H1 (cell line): Measurements from ENCODE around the gene GULP1. TPM values are rescaled to one million over a fixed set of nuclear protein-coding genes. Genes with fewer than 3 reads are reported as not detected.

Source experiments
- CTCF ChIA-PET: fragments of 300-600 bp; sonication (Branson Sonifier 250); formaldehyde crosslinking; loops from one replicate; lab custom pipeline; 2021; ENCODE audit not compliant: partially characterized antibody; lab: Charles Lee
- POLR2A ChIA-PET: fragments of 300-600 bp; sonication (Branson Sonifier 250); formaldehyde crosslinking; loops from one replicate; lab custom pipeline; 2021; ENCODE audit warnings: inconsistent platforms; ENCODE audit not compliant: partially characterized antibody; lab: Charles Lee
- DNase-seq, 2 experiments: peaks; one replicate each; pipeline versions ENCODE4 v3.0.0 to v3.0.0-alpha.2; 2010 to 2022; ENCODE audit warnings: low spot score in 2 of 2, low read depth in 1 of 2, mixed read lengths in 1 of 2
- FAIRE-seq: peaks from 2 replicates; lab custom pipeline; 2011; peaks lifted over from hg19 to GRCh38; lab: Jason Lieb, UNC
- H2AFZ ChIP-seq: 2 replicates; pipeline ENCODE4 v1.8.1; 2012; ENCODE audit warnings: low read length, inconsistent platforms
- H2AK5ac ChIP-seq: 2 replicates; pipeline ENCODE4 v1.6.1; 2013; ENCODE audit warnings: low read depth, low read length
- H2BK120ac ChIP-seq: replicated peaks from 2 replicates; pipeline ENCODE3; 2013; ENCODE audit warnings: low read depth, low read length, inconsistent platforms
- H2BK12ac ChIP-seq: 2 replicates; pipeline ENCODE4 v1.6.1; 2013; ENCODE audit warnings: low read depth, low read length
- H2BK15ac ChIP-seq: 2 replicates; pipeline ENCODE4 v1.6.1; 2013; ENCODE audit warnings: low read length
- H2BK20ac ChIP-seq: 2 replicates; pipeline ENCODE4 v1.6.1; 2013; ENCODE audit warnings: low read length
- H2BK5ac ChIP-seq: 2 replicates; pipeline ENCODE4 v1.6.1; 2013; ENCODE audit warnings: low read depth, low read length
- H3K14ac ChIP-seq: 2 replicates; pipeline ENCODE4 v1.6.1; 2013; ENCODE audit warnings: inconsistent platforms; ENCODE audit not compliant: insufficient read length
- H3K18ac ChIP-seq: 2 replicates; pipeline ENCODE4 v1.6.1; 2013; ENCODE audit warnings: low read length; ENCODE audit errors: extremely low read depth
- H3K23ac ChIP-seq: 2 replicates; pipeline ENCODE4 v1.6.1; 2013; ENCODE audit warnings: inconsistent platforms; ENCODE audit not compliant: insufficient read length
- H3K23me2 ChIP-seq: 2 replicates; pipeline ENCODE4 v1.6.1; 2013; ENCODE audit warnings: low read depth, low read length
- H3K27ac ChIP-seq: 2 replicates; pipeline ENCODE4 v1.6.1; 2011; ENCODE audit warnings: low read depth, low read length, inconsistent platforms
- H3K27me3 ChIP-seq, 4 experiments: replicated peaks in 1 of 4; 1 replicate in 1 of 4; 2 replicates in 3 of 4; pipeline versions ENCODE4 v1.6.1 to v1.8.1; 2011 to 2013; ENCODE audit warnings: low read length in 3 of 4, mild to moderate bottlenecking in 3 of 4, inconsistent platforms in 2 of 4, mixed read lengths in 2 of 4, moderate library complexity in 1 of 4; ENCODE audit not compliant: control insufficient read depth in 3 of 4, insufficient read depth in 3 of 4; ENCODE audit errors: extremely low read depth in 1 of 4
- H3K36me3 ChIP-seq, 4 experiments: 2 replicates each; pipeline versions ENCODE4 v1.6.1 to v1.8.1; 2011 to 2013; ENCODE audit warnings: mild to moderate bottlenecking in 4 of 4, low read length in 3 of 4, moderate library complexity in 2 of 4, control low read depth in 1 of 4, inconsistent platforms in 1 of 4; ENCODE audit not compliant: insufficient read depth in 4 of 4, control insufficient read depth in 2 of 4
- H3K4ac ChIP-seq: replicated peaks from 2 replicates; pipeline ENCODE3; 2013; ENCODE audit warnings: low read length, low read depth, mixed read lengths, inconsistent platforms; ENCODE audit not compliant: insufficient read length
- H3K4me1 ChIP-seq, 4 experiments: replicated peaks in 1 of 4; 1 replicate in 1 of 4; 2 replicates in 3 of 4; pipeline versions ENCODE4 v1.6.1 to v1.8.1; 2011 to 2013; ENCODE audit warnings: low read length in 3 of 4, inconsistent platforms in 2 of 4, mixed read lengths in 1 of 4; ENCODE audit not compliant: insufficient read depth in 4 of 4, control insufficient read depth in 3 of 4
- H3K4me2 ChIP-seq, 2 experiments: 2 replicates each; pipeline versions ENCODE4 v1.6.1 to v1.8.1; 2011 to 2013; ENCODE audit warnings: low read depth in 2 of 2, low read length in 2 of 2, control low read depth in 1 of 2, inconsistent platforms in 1 of 2, mild to moderate bottlenecking in 1 of 2; ENCODE audit not compliant: insufficient read depth in 1 of 2
- H3K4me3 ChIP-seq, 4 experiments: fragments of 200-600, 300-600 bp in 1 of 4; sonication (generic), shearing (Covaris generic), sonication (Bioruptor Twin) in 1 of 4; 2 replicates each; pipeline versions ENCODE4 v1.5.1 to v1.8.1; 2011 to 2016; ENCODE audit warnings: low read length in 4 of 4, low read depth in 3 of 4, control low read depth in 2 of 4, inconsistent platforms in 2 of 4, mild to moderate bottlenecking in 2 of 4, mixed read lengths in 1 of 4, moderate library complexity in 1 of 4; ENCODE audit not compliant: insufficient read depth in 2 of 4; ENCODE audit errors: extremely low read depth in 1 of 4
- H3K56ac ChIP-seq: replicated peaks from 2 replicates; pipeline ENCODE3; 2013; ENCODE audit warnings: low read depth, mild to moderate bottlenecking, mixed read lengths, low read length, inconsistent platforms; ENCODE audit not compliant: insufficient read length
- H3K79me1 ChIP-seq: 2 replicates; pipeline ENCODE4 v1.6.1; 2013; ENCODE audit warnings: low read depth, low read length, control low read depth
- H3K79me2 ChIP-seq, 2 experiments: 2 replicates each; pipeline versions ENCODE4 v1.6.1 to v1.8.1; 2012 to 2013; ENCODE audit warnings: low read length in 2 of 2, mild to moderate bottlenecking in 2 of 2, inconsistent platforms in 1 of 2; ENCODE audit not compliant: insufficient read depth in 2 of 2, control insufficient read depth in 1 of 2
- H3K9ac ChIP-seq, 4 experiments: replicated peaks in 1 of 4; 1 replicate in 1 of 4; 2 replicates in 3 of 4; pipeline versions ENCODE4 v1.6.1 to v1.8.1; 2011 to 2013; ENCODE audit warnings: low read depth in 3 of 4, low read length in 3 of 4, control low read depth in 2 of 4, mild to moderate bottlenecking in 2 of 4, moderate library complexity in 2 of 4, inconsistent platforms in 1 of 4; ENCODE audit errors: extremely low read depth in 1 of 4
- H3K9me3 ChIP-seq, 2 experiments: 2 replicates each; pipeline versions ENCODE4 v1.6.1 to v1.8.1; 2012 to 2013; ENCODE audit warnings: mild to moderate bottlenecking in 2 of 2, moderate library complexity in 2 of 2, control low read depth in 1 of 2, inconsistent platforms in 1 of 2, low read depth in 1 of 2, low read length in 1 of 2, mixed read lengths in 1 of 2; ENCODE audit not compliant: insufficient read depth in 2 of 2
- H4K20me1 ChIP-seq, 2 experiments: replicated peaks in 1 of 2; 2 replicates each; pipeline versions ENCODE3 to v1.8.1; 2011 to 2013; ENCODE audit warnings: inconsistent platforms in 2 of 2, low read length in 2 of 2, mild to moderate bottlenecking in 1 of 2; ENCODE audit not compliant: insufficient read depth in 2 of 2, control insufficient read depth in 1 of 2
- H4K5ac ChIP-seq: 2 replicates; pipeline ENCODE4 v1.6.1; 2013; ENCODE audit warnings: low read length, low read depth, mixed read lengths, inconsistent platforms; ENCODE audit not compliant: insufficient read length
- H4K8ac ChIP-seq: 2 replicates; pipeline ENCODE4 v1.8.0; 2013; ENCODE audit warnings: mild to moderate bottlenecking, moderate library complexity, low read length, inconsistent platforms; ENCODE audit not compliant: insufficient read depth; ENCODE audit errors: extremely low read depth
- H4K91ac ChIP-seq: replicated peaks from 2 replicates; pipeline ENCODE3; 2013; ENCODE audit warnings: low read length, mixed read lengths, inconsistent platforms; ENCODE audit not compliant: insufficient read length
- ASH2L ChIP-seq: fragments of 200-600, 300-600 bp; sonication (generic); IDR thresholded peaks from one replicate; pipeline ENCODE4 v1.7.1; 2017; ENCODE audit warnings: low read length
- CTBP2 ChIP-seq: IDR thresholded peaks from 2 replicates; pipeline ENCODE4 v1.7.0; 2011; ENCODE audit warnings: borderline replicate concordance, mild to moderate bottlenecking, moderate library complexity, mixed read lengths, low read length; ENCODE audit not compliant: insufficient read depth, insufficient read length
- KDM1A ChIP-seq: fragments of 200-600, 300-600 bp; sonication (generic); IDR thresholded peaks from 2 replicates; pipeline ENCODE4 v1.7.1; 2016; ENCODE audit warnings: mild to moderate bottlenecking, low read length, borderline replicate concordance
- NANOG ChIP-seq: IDR thresholded peaks from 2 replicates; pipeline ENCODE4 v1.6.1; 2011; ENCODE audit warnings: low read length, low read depth, mild to moderate bottlenecking, inconsistent platforms; ENCODE audit not compliant: insufficient read depth, poor library complexity, severe bottlenecking
- NRF1 ChIP-seq: IDR thresholded peaks from 2 replicates; pipeline ENCODE4 v1.6.1; 2011; ENCODE audit warnings: mild to moderate bottlenecking, low read depth, low read length, improper control_type of control experiment
- WGBS, 2 experiments: shearing (Covaris generic) in 1 of 2; methylation state at CpG; one replicate each; pipeline versions ENCODE4 v1.1.6 to v1.1.7; 2013 to 2015; ENCODE audit warnings: low lambda C conversion rate in 2 of 2, mixed read lengths in 2 of 2, inconsistent platforms in 1 of 2, low coverage in 1 of 2, missing lambda C conversion rate in 1 of 2; ENCODE audit not compliant: insufficient replicate concordance in 2 of 2, insufficient coverage in 1 of 2, insufficient read length in 1 of 2; ENCODE audit errors: extremely low coverage in 1 of 2, missing lambda C conversion rate in 1 of 2; 5-methylcytosine and 5-hydroxymethylcytosine counted together
- long read RNA-seq, 2 experiments: library from RNA in 1 of 2; library from capped mRNA in 1 of 2; stranded (forward); transcript quantifications; one replicate each; pipeline ENCODE4 v2.0.0, GENCODE V29; 2021; ENCODE audit warnings: inconsistent platforms in 1 of 2
- polyA minus RNA-seq, 3 experiments: library from RNA; depleted of rRNA, polyadenylated mRNA; stranded (reverse); fragments of >200 nt; gene quantifications; 1 replicate in 2 of 3; 2 replicates in 1 of 3; pipeline ENCODE4 v1.2.3, GENCODE V29; 2011
- polyA plus RNA-seq, 7 experiments: library from polyadenylated mRNA; depleted of rRNA in 3 of 7; stranded (reverse) in 5 of 7; unstranded in 2 of 7; fragments of >200 nt in 5 of 7; fragments of 200-250 nt in 2 of 7; gene quantifications; 1 replicate in 5 of 7; 2 replicates in 1 of 7; 4 replicates in 1 of 7; pipeline versions ENCODE4 v1.2.1 to v1.2.3, GENCODE V29; 2011 to 2013; ENCODE audit warnings: missing spikeins in 2 of 7, mixed read lengths in 2 of 7
- total RNA-seq: library from RNA; stranded (reverse); fragmentation: NEBNext Ultra II Directional; extraction: Animal tissue kit (Norgen Biotek cat#: 25700); gene quantifications from 2 replicates; pipeline ENCODE4 v1.2.1, GENCODE V29; 2021

The GULP1 gene, protein sequence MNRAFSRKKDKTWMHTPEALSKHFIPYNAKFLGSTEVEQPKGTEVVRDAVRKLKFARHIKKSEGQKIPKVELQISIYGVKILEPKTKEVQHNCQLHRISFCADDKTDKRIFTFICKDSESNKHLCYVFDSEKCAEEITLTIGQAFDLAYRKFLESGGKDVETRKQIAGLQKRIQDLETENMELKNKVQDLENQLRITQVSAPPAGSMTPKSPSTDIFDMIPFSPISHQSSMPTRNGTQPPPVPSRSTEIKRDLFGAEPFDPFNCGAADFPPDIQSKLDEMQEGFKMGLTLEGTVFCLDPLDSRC
- total RNA-seq (130 and 139 TPM in 2 replicates), polyA plus RNA-seq (2011; rRNA removed) (56.4 and 69.7 TPM in 2 replicates), polyA minus RNA-seq (2011; rRNA and poly(A)+ RNA removed) (101 and 170 TPM in 2 replicates)
- polyA plus RNA-seq (2011; cell fraction: cytosol; rRNA removed) = 69.1 TPM
- polyA plus RNA-seq (2011; cell fraction: nucleus; rRNA removed) = 80.6 TPM
- polyA plus RNA-seq (2012, experiment 1 of 2) = 64.6 to 96.2 TPM (median 88.8 TPM) in 4 replicates
- polyA plus RNA-seq (2012, experiment 2 of 2) = 8.6 TPM
- 131 TPM for polyA plus RNA-seq (2013, experiment 1 of 2)
- polyA plus RNA-seq (2013, experiment 2 of 2) = 136 TPM
- 112 TPM for polyA minus RNA-seq (2011; cell fraction: cytosol; rRNA and poly(A)+ RNA removed)
- 251 TPM for polyA minus RNA-seq (2011; cell fraction: nucleus; rRNA and poly(A)+ RNA removed)
- long read RNA-seq, experiment 1, transcript GULP1-201 (12 exons, 3,347 nt) = major isoform, 7 of 93 reads
- long read RNA-seq, experiment 1, partial matches to known transcripts = 18 of 93 reads
- long read RNA-seq, experiment 1, other reads (novel, unspliced or antisense) = 64 of 93 reads
- long read RNA-seq, experiment 2, transcript GULP1-201 (12 exons, 3,347 nt) = major isoform, 40 of 154 reads
- long read RNA-seq, experiment 2, transcript GULP1-206 (12 exons, 1,376 nt) = minor isoform, 27 of 154 reads
- long read RNA-seq, experiment 2, transcript GULP1-204 (7 exons, 1,242 nt) = minor isoform, 9 of 154 reads
- long read RNA-seq, experiment 2, partial matches to known transcripts = 10 of 154 reads
- long read RNA-seq, experiment 2, other reads (novel, unspliced or antisense) = 63 of 154 reads

DNA sequence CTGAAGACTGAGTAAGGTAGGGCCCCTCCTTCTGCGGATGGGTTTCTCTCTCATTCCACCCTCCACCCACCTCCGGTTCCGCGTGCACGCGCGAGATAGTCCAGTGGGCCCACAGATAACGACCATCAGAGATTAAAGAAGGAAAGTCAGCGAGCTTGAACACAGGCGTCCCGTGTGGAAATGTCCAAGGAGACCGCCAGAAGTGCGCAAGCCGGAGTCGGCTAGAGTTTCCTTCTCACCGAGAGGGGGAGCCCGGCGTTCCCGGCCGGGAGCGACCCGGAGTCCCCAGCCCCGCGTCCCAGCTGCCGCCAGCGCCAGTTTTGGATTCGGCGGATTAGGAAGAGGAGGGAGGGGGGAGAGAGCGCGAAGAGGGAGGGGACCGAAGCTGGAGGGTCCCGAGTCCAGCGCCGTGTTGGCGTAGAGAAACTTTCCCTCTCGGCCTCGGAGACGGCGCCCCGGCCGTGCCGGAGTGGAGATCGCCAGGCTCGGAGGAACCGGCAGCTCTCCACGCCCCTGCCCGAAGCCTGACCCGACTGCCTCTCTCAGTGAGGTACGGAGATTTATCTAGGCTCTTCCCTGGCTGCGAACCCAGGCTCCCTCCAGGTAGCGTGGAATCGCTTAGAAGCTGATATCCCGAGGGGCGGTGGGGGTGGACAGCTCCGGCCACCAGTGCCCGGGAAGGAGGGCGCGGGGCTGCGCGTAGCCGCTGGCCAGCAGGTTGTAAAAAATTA is at the start of gene GULP1:
Gene GULP1, plus strand, starts transcription at position 258 of the 731 bp plus-strand sequence. CDS start 185,829 bp downstream, outside the sequence.
- Histone ChIP-seq H3K14ac (peak within 1 kb of the TSS; percentile 35), H3K79me2 (peaks cover 11 to 69% of the 10 kb centered on the region in 2 experiments; a peak in 3 of 4 replicates), H2AK5ac (no peak within 1 kb of the TSS), H3K18ac (peak within 1 kb of the TSS; percentile 86), H2BK5ac (peak within 1 kb of the TSS; percentile 94), H3K27ac (peak within 1 kb of the TSS; percentile 95), H2BK15ac (peak within 1 kb of the TSS; percentile 63; the same call in 1 of the 2 replicates), H3K9me3 (no peaks in the 10 kb centered on the region; a peak in 1 of 4 replicates), H2BK20ac (no peak within 1 kb of the TSS), H3K23ac (no peak within 1 kb of the TSS), H3K4me3 (peak within 1 kb of the TSS; percentile 85 to 97 (median 94)), H3K9ac (peak within 1 kb of the TSS; percentile 84 to 95 (median 90)), H4K91ac (peak within 1 kb of the TSS; percentile 84), H3K4ac (peak within 1 kb of the TSS; percentile 61), H4K20me1 (no peaks in the 10 kb centered on the region), H4K5ac (peak within 1 kb of the TSS; percentile 82), H3K4me2 (peak within 1 kb of the TSS; percentile 61 to 78), H3K36me3 (no peaks in the 10 kb centered on the region; a peak in 1 of 8 replicates), H3K23me2 (peaks cover 7% of the 10 kb centered on the region), H3K79me1 (no peaks in the 10 kb centered on the region), H3K56ac (peak within 1 kb of the TSS; percentile 65), H3K27me3 (no peaks in the 10 kb centered on the region), H2AFZ (peak within 1 kb of the TSS; percentile 25; the same call in 1 of the 2 replicates), H3K4me1 (no peaks in the 10 kb centered on the region; a peak in 1 of 7 replicates), H2BK12ac (peak within 1 kb of the TSS; percentile 70), H2BK120ac (peak within 1 kb of the TSS; percentile 75), H4K8ac (peak within 1 kb of the TSS; percentile 89)
- CTCF ChIA-PET = interaction anchor here (0.6 to 3.5 kb wide), 20 partner anchors 11 to 792 kb away, joined by 3 to 26 read pairs (median 4); no protein-coding TSS in a partner anchor
- POLR2A ChIA-PET = interaction anchor here (0.6 to 4.2 kb wide), 32 partner anchors 10 to 297 kb away, joined by 3 to 62 read pairs (median 8); no protein-coding TSS in a partner anchor
- FAIRE-seq (no peak), DNase-seq (peak in 1 of 2 experiments; percentile 84)
- 1% methylated on average over 55 of the region's 61 CpGs; no CpG with 5 or more reads in 1 of the 2 experiments for WGBS, 2 experiments
- TF ChIP-seq ASH2L (peak; percentile 69), NANOG (no peak), NRF1 (no peak), KDM1A (no peak), CTBP2 (no peak)
